GM23338 (cell line): ENCODE measurements around the gene FTO. TPM values are rescaled to one million over a fixed set of nuclear protein-coding genes. Genes with fewer than 3 reads are reported as not detected.

Experiments used
- ATAC-seq: fragments of 200-7000 bp; cut with Tn5 transposase; 3 replicates; pipeline ENCODE4 v1.9.1; 2020
- DNase-seq: peaks from one replicate; pipeline ENCODE4 v3.0.0-alpha.2; 2015; ENCODE audit warnings: low spot score
- H2AFZ ChIP-seq: fragments of 200-600 bp; sonication (generic); 2 replicates; pipeline ENCODE4 v1.8.0; 2016; ENCODE audit warnings: antibody characterized with exemption, mild to moderate bottlenecking, moderate library complexity
- H3F3A ChIP-seq: fragments of 200-600 bp; sonication (generic); replicated peaks from 2 replicates; pipeline ENCODE4 v1.8.0; 2017; ENCODE audit warnings: antibody characterized with exemption, mixed run types, low read depth
- H3K27ac ChIP-seq: fragments of 200-600 bp; sonication (generic); 2 replicates; pipeline ENCODE4 v1.6.1; 2016; ENCODE audit warnings: low read depth
- H3K27me3 ChIP-seq: fragments of 200-600 bp; sonication (generic); 2 replicates; pipeline ENCODE4 v1.8.0; 2016; ENCODE audit warnings: mild to moderate bottlenecking, mixed run types, moderate library complexity; ENCODE audit not compliant: insufficient read depth
- H3K36me3 ChIP-seq: fragments of 200-600 bp; sonication (generic); 2 replicates; pipeline ENCODE4 v1.8.0; 2016; ENCODE audit warnings: mild to moderate bottlenecking; ENCODE audit not compliant: insufficient read depth
- H3K4me1 ChIP-seq: fragments of 200-600 bp; sonication (generic); 2 replicates; pipeline ENCODE4 v1.8.0; 2016; ENCODE audit warnings: mild to moderate bottlenecking, moderate library complexity; ENCODE audit not compliant: insufficient read depth
- H3K4me2 ChIP-seq: fragments of 200-600 bp; sonication (generic); 2 replicates; pipeline ENCODE4 v1.7.1; 2017; ENCODE audit warnings: mixed run types
- H3K4me3 ChIP-seq: fragments of 200-600 bp; sonication (generic); 2 replicates; pipeline ENCODE4 v1.6.1; 2016; ENCODE audit warnings: mixed run types
- H3K79me2 ChIP-seq: fragments of 200-600 bp; sonication (generic); replicated peaks from 2 replicates; pipeline ENCODE4 v1.8.0; 2017; ENCODE audit warnings: mild to moderate bottlenecking; ENCODE audit not compliant: insufficient read depth
- H3K9me2 ChIP-seq: fragments of 200-600 bp; sonication (generic); 2 replicates; pipeline ENCODE4 v1.8.0; 2017; ENCODE audit not compliant: insufficient read depth
- H4K20me1 ChIP-seq: fragments of 200-600 bp; sonication (generic); replicated peaks from 2 replicates; pipeline ENCODE4 v1.8.0; 2017; ENCODE audit warnings: mild to moderate bottlenecking; ENCODE audit not compliant: insufficient read depth
- H3K27ac Mint-ChIP-seq: 2 replicates; pipeline ENCODE4 v1.8.0; 2020; ENCODE audit warnings: inconsistent platforms, mild to moderate bottlenecking, moderate library complexity, mixed read lengths
- H3K27me3 Mint-ChIP-seq: 3 replicates; pipeline ENCODE4 v1.8.0; 2022; ENCODE audit warnings: low read depth, mild to moderate bottlenecking, moderate library complexity, mixed read lengths, inconsistent platforms; ENCODE audit not compliant: insufficient read depth, poor library complexity
- H3K36me3 Mint-ChIP-seq: 3 replicates; pipeline ENCODE4 v1.8.0; 2021; ENCODE audit warnings: low read depth, mild to moderate bottlenecking, inconsistent platforms, moderate library complexity, mixed read lengths
- H3K4me1 Mint-ChIP-seq: 3 replicates; pipeline ENCODE4 v1.8.0; 2020; ENCODE audit warnings: mild to moderate bottlenecking, inconsistent platforms, mixed read lengths
- H3K4me3 Mint-ChIP-seq: 3 replicates; pipeline ENCODE4 v1.8.0; 2021; ENCODE audit warnings: moderate library complexity, mild to moderate bottlenecking, inconsistent platforms, mixed read lengths
- H3K9me3 Mint-ChIP-seq: 3 replicates; pipeline ENCODE4 v1.8.0; 2020; ENCODE audit warnings: moderate library complexity, mild to moderate bottlenecking, inconsistent platforms, mixed read lengths
- EZH2phosphoT487 ChIP-seq: fragments of 200-600 bp; sonication (generic); IDR thresholded peaks from one replicate; pipeline ENCODE4 v1.8.1; 2018; ENCODE audit warnings: antibody characterized with exemption; ENCODE audit not compliant: unreplicated experiment
- POLR2AphosphoS5 ChIP-seq: IDR thresholded peaks from 2 replicates; pipeline ENCODE4 v1.6.1; 2016; ENCODE audit warnings: antibody characterized with exemption, low read depth
- REST ChIP-seq: IDR thresholded peaks from one replicate; pipeline ENCODE4 v1.6.1; 2018; ENCODE audit warnings: antibody characterized with exemption; ENCODE audit not compliant: unreplicated experiment
- ZNF114 ChIP-seq: fragments of 250-450 bp; sonication (Bioruptor Pico); IDR thresholded peaks from 2 replicates; pipeline ENCODE4 v1.5.0; 2020; ENCODE audit warnings: mild to moderate bottlenecking, moderate library complexity
- ZNF331 ChIP-seq: fragments of 250-450 bp; sonication (Bioruptor Pico); IDR thresholded peaks from 2 replicates; pipeline ENCODE4 v1.5.0; 2020; ENCODE audit warnings: low read depth, mild to moderate bottlenecking, moderate library complexity
- ZNF462 ChIP-seq: fragments of 250-450 bp; sonication (Bioruptor Pico); IDR thresholded peaks from 2 replicates; pipeline ENCODE4 v1.5.0; 2020; ENCODE audit warnings: mild to moderate bottlenecking, moderate library complexity
- polyA plus RNA-seq: library from polyadenylated mRNA; unstranded; fragments of >200 nt; fragmentation: Nextera tagmentation; extraction: Ambion mirVana; gene quantifications from 2 replicates; pipeline ENCODE4 v1.2.1, GENCODE V29; 2016
- total RNA-seq: library from RNA; depleted of rRNA; stranded (reverse); fragments of >200 nt; shearing (Covaris generic); gene quantifications from 2 replicates; pipeline ENCODE4 v1.2.3, GENCODE V29; 2014

The FTO gene
- total and polyA plus RNA-seq, 2 experiments from 2014 or later = 17.7 to 69.6 TPM

- peaks cover 18% of the 10 kb centered on the region for H3K4me1 ChIP-seq
- H3K27me3 ChIP-seq = no peaks in the 10 kb centered on the region
- H2AFZ ChIP-seq = no peak overlapping the region
- TF ChIP-seq EZH2phosphoT487 (no peak), ZNF331 (CRISPR knock-in tag) (no peak), ZNF462 (no peak), REST (no peak), POLR2AphosphoS5 (no peak), ZNF114 (CRISPR knock-in tag) (no peak)
- no peak overlapping the region for H3K4me3 ChIP-seq
- H4K20me1 ChIP-seq = no peaks in the 10 kb centered on the region; the same call in 1 of the 2 replicates
- H3K4me1 Mint-ChIP-seq = peaks cover 17% of the 10 kb centered on the region
- H3K9me2 ChIP-seq = no peaks in the 10 kb centered on the region
- peaks cover 51% of the 10 kb centered on the region for H3K79me2 ChIP-seq
- 0 out of 3 replicates have a peak, but pooled peaks cover 2% of the 10 kb centered on the region for H3K36me3 Mint-ChIP-seq
- ATAC-seq (peak; percentile 43; the same call in 2 of the 3 replicates), DNase-seq (peak; percentile 14)
- H3K27ac Mint-ChIP-seq = peak overlapping the region; percentile 55; the same call in 1 of the 2 replicates
- no peaks in the 10 kb centered on the region for H3K36me3 ChIP-seq
- H3K4me3 Mint-ChIP-seq = no peak overlapping the region
- no peak overlapping the region; the same call in 1 of the 2 replicates for H3K27ac ChIP-seq
- peak overlapping the region; percentile 1; the same call in 1 of the 2 replicates for H3K4me2 ChIP-seq
- no peaks in the 10 kb centered on the region for H3F3A ChIP-seq
- H3K27me3 Mint-ChIP-seq = peaks cover 2% of the 10 kb centered on the region
- H3K9me3 Mint-ChIP-seq = no peaks in the 10 kb centered on the region
Measured at GRCh38 chr16:53744449-53744848, 40.5 kb downstream of the FTO start.
